ENCODE measurements around the gene EBF4. TPM values are rescaled to one million over a fixed set of nuclear protein-coding genes. Genes with fewer than 3 reads are reported as not detected.

Gene EBF4
- total RNA-seq, 2 donors from 2014 or later, result 48.9 to 58.8 TPM

DNA sequence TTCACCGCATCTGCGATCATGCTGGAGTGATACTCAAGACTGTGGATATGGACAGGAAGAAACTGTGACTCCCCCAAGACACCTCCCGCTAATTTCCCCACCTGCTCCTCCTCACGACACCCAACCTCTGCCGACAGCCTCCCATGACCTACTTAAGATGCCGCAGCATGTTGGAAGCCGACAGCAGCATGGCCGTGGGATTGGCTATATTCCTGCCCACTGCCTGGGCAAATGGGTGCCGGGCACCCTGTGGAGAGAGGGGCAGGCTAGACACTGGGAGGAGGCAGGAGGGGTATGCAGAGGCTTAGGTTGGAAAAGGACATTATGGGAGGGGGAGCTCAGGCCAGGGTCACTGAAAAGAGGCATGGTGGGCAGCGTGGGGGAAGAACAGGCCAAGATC lies 33.0 kb upstream of the EBF4 start:
- H3K4me3 ChIP-seq, result no peak overlapping the region
- no peak for DNase-seq (ENCODE audit: low spot score)
- peaks cover 3% of the 10 kb centered on the region for H3K4me1 ChIP-seq (replicated peaks)
- intact Hi-C loops (cut with DNase I), result no loop called here
- TF ChIP-seq POLR2A (IDR thresholded peaks at IDR 0.05), result no peak
- TF ChIP-seq POLR2AphosphoS5 (IDR thresholded peaks at IDR 0.05), result no peak
- TF ChIP-seq, protein P1, sequence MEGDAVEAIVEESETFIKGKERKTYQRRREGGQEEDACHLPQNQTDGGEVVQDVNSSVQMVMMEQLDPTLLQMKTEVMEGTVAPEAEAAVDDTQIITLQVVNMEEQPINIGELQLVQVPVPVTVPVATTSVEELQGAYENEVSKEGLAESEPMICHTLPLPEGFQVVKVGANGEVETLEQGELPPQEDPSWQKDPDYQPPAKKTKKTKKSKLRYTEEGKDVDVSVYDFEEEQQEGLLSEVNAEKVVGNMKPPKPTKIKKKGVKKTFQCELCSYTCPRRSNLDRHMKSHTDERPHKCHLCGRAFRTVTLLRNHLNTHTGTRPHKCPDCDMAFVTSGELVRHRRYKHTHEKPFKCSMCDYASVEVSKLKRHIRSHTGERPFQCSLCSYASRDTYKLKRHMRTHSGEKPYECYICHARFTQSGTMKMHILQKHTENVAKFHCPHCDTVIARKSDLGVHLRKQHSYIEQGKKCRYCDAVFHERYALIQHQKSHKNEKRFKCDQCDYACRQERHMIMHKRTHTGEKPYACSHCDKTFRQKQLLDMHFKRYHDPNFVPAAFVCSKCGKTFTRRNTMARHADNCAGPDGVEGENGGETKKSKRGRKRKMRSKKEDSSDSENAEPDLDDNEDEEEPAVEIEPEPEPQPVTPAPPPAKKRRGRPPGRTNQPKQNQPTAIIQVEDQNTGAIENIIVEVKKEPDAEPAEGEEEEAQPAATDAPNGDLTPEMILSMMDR (IDR thresholded peaks at IDR 0.05), result no peak
- H3K9me3 ChIP-seq, result no peaks in the 10 kb centered on the region
- H3K27ac ChIP-seq, result no peak overlapping the region
- H3K27me3 ChIP-seq (replicated peaks; ENCODE audit: insufficient read depth), result no peaks in the 10 kb centered on the region
- H3K36me3 ChIP-seq, result peaks cover 23 to 40% of the 10 kb centered on the region in 2 donors
- WGBS, result 85% methylated on average over 10 of the region's 10 CpGs

DNA sequence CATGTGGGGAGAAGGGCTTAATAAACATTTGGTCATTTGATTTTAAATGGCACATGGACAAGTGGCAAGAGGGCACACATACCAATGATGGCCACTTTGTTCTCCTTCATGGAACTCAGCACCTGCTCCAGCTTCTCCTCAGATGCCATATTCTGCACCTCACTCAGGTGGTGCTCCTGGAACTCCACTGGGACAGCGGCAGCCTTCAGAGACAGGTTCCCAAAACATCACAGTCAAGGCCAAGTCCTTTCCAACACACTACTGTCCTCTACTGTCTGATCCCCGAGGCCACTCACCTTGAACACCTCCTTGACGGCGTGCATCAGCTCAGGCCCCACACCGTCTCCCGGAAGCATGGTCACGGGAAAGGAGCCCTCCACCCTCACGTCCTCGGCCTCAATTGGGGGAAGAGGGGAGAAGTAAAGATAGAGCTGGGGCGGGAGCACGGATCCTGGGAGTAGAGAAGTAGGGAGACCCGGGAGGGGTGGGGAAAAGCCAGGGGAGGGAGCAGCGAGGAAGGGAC lies 29.2 kb upstream of the EBF4 start:
- H3K4me3 ChIP-seq, result peak overlapping the region; percentile 74 to 95
- DNase-seq (ENCODE audit: low spot score), result no peak
- no peaks in the 10 kb centered on the region for H3K27me3 ChIP-seq (replicated peaks; ENCODE audit: insufficient read depth)
- 5% methylated on average over 13 of the region's 13 CpGs for WGBS
- peaks cover 3% of the 10 kb centered on the region for H3K4me1 ChIP-seq (replicated peaks)
- no peaks in the 10 kb centered on the region for H3K9me3 ChIP-seq
- intact Hi-C loops (cut with DNase I), result loop anchor here (1.0 to 10.0 kb wide), 3 partner anchors 11 to 559 kb away; partner anchors contain the start of genes NOP56, SNRPB and STK35
- peaks cover 0 to 18% of the 10 kb centered on the region in 2 donors for H3K36me3 ChIP-seq
- TF ChIP-seq POLR2A (IDR thresholded peaks at IDR 0.05) (no peak), POLR2AphosphoS5 (IDR thresholded peaks at IDR 0.05) (no peak)
- TF ChIP-seq, protein P1 (IDR thresholded peaks at IDR 0.05), result no peak
- H3K27ac ChIP-seq, result peak overlapping the region; percentile 88 to 90

DNA sequence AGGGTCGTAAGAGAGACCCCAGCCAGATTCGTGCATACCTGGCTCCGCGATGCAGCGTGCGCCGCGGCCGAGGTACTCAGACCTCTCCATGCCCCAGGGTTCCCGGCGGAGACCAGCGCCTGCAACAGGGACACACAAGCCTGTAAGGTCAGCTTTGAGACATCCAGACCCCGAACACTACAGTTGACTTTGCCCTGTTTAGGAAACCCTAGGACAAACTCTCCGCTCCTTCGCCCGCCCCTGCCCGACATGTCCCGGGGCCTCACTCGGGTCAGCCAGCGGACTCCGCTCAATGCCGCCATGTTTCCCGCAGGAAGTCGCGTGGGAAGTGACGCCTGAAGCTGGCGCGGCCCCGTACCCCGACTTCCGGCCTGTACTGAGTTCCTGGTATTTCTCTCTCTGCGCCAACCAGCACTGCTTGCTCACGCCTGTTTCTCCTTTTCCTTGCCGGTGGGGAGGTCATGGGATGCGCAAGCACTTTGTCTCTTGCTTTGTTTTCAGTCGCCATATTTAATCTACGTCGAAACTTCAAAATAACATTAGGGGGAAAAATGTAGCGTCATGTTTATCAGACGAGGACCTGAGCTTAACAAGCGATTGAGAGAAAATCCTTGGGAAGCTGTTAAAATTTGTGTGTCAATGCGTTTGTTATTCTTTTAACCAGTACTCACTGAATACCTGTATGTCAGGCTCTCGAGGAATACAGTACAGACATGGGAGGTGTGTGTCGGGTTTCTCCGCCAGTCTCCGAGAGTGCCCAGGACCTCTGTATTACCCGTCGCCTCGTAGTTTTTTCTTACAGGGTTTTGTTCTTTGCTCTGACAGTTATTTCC lies 28.5 kb upstream of the EBF4 start, which contains the start of gene IDH3B:
Gene IDH3B, minus strand, starts transcription at position 330 of the 833 bp plus-strand sequence. Its CDS starts 28 bp downstream, at position 302.
- peak; percentile 92 for DNase-seq (ENCODE audit: low spot score)
- peak within 1 kb of the TSS; percentile 74 to 95 for H3K4me3 ChIP-seq
- H3K27me3 ChIP-seq (replicated peaks; ENCODE audit: insufficient read depth), result no peaks in the 10 kb centered on the region
- H3K36me3 ChIP-seq, result peaks cover 0 to 17% of the 10 kb centered on the region in 2 donors
- TF ChIP-seq POLR2AphosphoS5 (IDR thresholded peaks at IDR 0.05) (peak; percentile 99), POLR2A (IDR thresholded peaks at IDR 0.05) (peak; percentile 77)
- TF ChIP-seq, protein P1 (IDR thresholded peaks at IDR 0.05), result peak in 1 of 4 experiments; percentile 12
- intact Hi-C loops (cut with DNase I), result loop anchor here (1.0 to 10.0 kb wide), 3 partner anchors 12 to 559 kb away; partner anchors contain the start of genes NOP56, SNRPB and STK35
- no peaks in the 10 kb centered on the region for H3K9me3 ChIP-seq
- 6% methylated on average over 49 of the region's 49 CpGs for WGBS
- peak within 1 kb of the TSS; percentile 88 to 90 for H3K27ac ChIP-seq
- peaks cover 3% of the 10 kb centered on the region for H3K4me1 ChIP-seq (replicated peaks)

DNA sequence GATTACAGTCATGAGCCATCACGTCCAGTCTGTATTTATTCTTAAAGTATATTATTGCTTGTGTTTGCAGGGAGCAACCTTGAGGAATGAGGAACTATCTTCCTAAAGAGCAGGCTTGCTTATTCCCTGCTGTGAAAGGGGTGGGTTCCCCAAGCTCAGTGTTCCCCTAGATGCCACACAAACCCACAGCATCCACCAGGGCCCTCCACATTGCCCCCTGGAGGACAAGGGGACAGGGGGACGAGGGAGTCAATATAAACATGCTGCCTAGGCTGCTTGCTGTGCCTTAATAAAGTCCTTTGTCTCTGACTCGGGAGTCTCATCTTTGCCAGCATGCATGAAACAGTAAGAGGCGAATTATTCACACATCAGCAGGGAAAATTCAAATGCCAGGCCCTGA lies 20.6 kb upstream of the EBF4 start:
- H3K4me3 ChIP-seq, result no peak overlapping the region
- intact Hi-C loops (cut with DNase I), result no loop called here
- H3K4me1 ChIP-seq (replicated peaks), result no peaks in the 10 kb centered on the region
- no peaks in the 10 kb centered on the region for H3K27me3 ChIP-seq (replicated peaks; ENCODE audit: insufficient read depth)
- no peaks in the 10 kb centered on the region for H3K36me3 ChIP-seq
- TF ChIP-seq, protein P1 (IDR thresholded peaks at IDR 0.05), result no peak
- no peak for TF ChIP-seq POLR2A (IDR thresholded peaks at IDR 0.05)
- no peak for TF ChIP-seq POLR2AphosphoS5 (IDR thresholded peaks at IDR 0.05)
- H3K27ac ChIP-seq, result no peak overlapping the region
- H3K9me3 ChIP-seq, result no peaks in the 10 kb centered on the region
- 29% methylated on average over 4 of the region's 4 CpGs for WGBS
- DNase-seq (ENCODE audit: low spot score), result no peak

Data from prostate gland (tissue), 2 donors.